Smooth muscle cell (in vitro differentiated cells): ENCODE measurements around the gene RMC1. TPM values are rescaled to one million over a fixed set of nuclear protein-coding genes. Genes with fewer than 3 reads are reported as not detected.

Experiments
- DNase-seq: peaks from one replicate; lab custom pipeline; 2025; ENCODE audit not compliant: unreplicated experiment; lab: John Stamatoyannopoulos, UW
- H2AFZ ChIP-seq: fragments of 200-600 bp; sonication (generic); 2 replicates; pipeline ENCODE4 v1.6.0; 2016; ENCODE audit warnings: antibody characterized with exemption, low read depth, mild to moderate bottlenecking
- H3F3A ChIP-seq: fragments of 200-600 bp; sonication (generic); 2 replicates; pipeline ENCODE4 v1.6.0; 2017; ENCODE audit warnings: antibody characterized with exemption, low read depth
- H3K27ac ChIP-seq: fragments of 200-600 bp; sonication (generic); 2 replicates; pipeline ENCODE4 v1.5.1; 2016; ENCODE audit warnings: low read depth, mild to moderate bottlenecking
- H3K27me3 ChIP-seq: fragments of 200-600 bp; sonication (generic); 2 replicates; pipeline ENCODE4 v1.6.1; 2016; ENCODE audit warnings: low read depth, mild to moderate bottlenecking
- H3K36me3 ChIP-seq: fragments of 200-600 bp; sonication (generic); 2 replicates; pipeline ENCODE4 v1.5.1; 2016; ENCODE audit warnings: low read depth
- H3K4me1 ChIP-seq: fragments of 200-600 bp; sonication (generic); 2 replicates; pipeline ENCODE4 v1.5.1; 2016; ENCODE audit warnings: low read depth
- H3K4me2 ChIP-seq: fragments of 200-600 bp; sonication (generic); 2 replicates; pipeline ENCODE4 v1.6.0; 2016; ENCODE audit warnings: mild to moderate bottlenecking
- H3K4me3 ChIP-seq: fragments of 200-600 bp; sonication (generic); 2 replicates; pipeline ENCODE4 v1.5.1; 2016; ENCODE audit warnings: mild to moderate bottlenecking
- H3K79me2 ChIP-seq: fragments of 200-600 bp; sonication (generic); 2 replicates; pipeline ENCODE4 v1.6.0; 2016; ENCODE audit warnings: low read depth, mild to moderate bottlenecking
- H3K9ac ChIP-seq: fragments of 200-600 bp; sonication (generic); 2 replicates; pipeline ENCODE4 v1.6.0; 2016; ENCODE audit warnings: low read depth
- H3K9me3 ChIP-seq: fragments of 200-600 bp; sonication (generic); replicated peaks from 2 replicates; pipeline ENCODE4 v1.5.1; 2016; ENCODE audit warnings: low read depth
- H4K20me1 ChIP-seq: fragments of 200-600 bp; sonication (generic); 2 replicates; pipeline ENCODE4 v1.6.0; 2016; ENCODE audit warnings: low read depth
- WGBS: methylation state at CpG from one replicate; pipeline ENCODE4 v1.1.7; 2016; ENCODE audit warnings: low lambda C conversion rate; 5-methylcytosine and 5-hydroxymethylcytosine counted together
- polyA plus RNA-seq: library from polyadenylated mRNA; unstranded; fragments of >200 nt; fragmentation: Nextera tagmentation; extraction: Ambion mirVana; gene quantifications from 2 replicates; pipeline ENCODE4 v1.2.1, GENCODE V29; 2016
- total RNA-seq: library from RNA; depleted of rRNA; stranded (reverse); fragments of >200 nt; gene quantifications from 2 replicates; pipeline ENCODE4 v1.2.3, GENCODE V29; 2014
- TF ChIP-seq, protein P1 (sequence below): fragments of 200-600 bp; sonication (generic); IDR thresholded peaks from 2 replicates; pipeline ENCODE4 v1.5.1; 2017; ENCODE audit warnings: borderline replicate concordance, mild to moderate bottlenecking, antibody characterized with exemption; ENCODE audit not compliant: insufficient read depth, poor library complexity, severe bottlenecking

The RMC1 gene
- total and polyA plus RNA-seq, 2 experiments from 2014 or later, result 20.6 to 20.7 TPM

DNA sequence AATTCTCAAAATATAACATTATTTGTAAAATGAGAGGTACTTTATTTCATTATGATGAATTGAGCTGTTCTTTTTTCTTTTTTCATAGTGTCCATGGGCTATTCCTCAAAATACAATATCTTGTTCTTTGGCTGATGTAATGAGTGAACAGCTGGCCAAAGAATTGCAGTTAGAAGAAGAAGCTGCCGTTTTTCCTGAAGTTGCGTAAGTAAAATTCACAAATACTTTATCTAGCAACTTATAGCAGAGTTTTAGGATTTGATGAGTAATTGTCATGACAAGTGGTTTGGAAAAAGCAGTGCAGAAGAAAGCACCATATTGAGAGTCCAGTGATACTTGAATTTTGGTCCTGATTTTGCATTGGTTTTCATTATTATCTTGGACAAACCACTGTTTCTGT, 40.4 kb upstream of the RMC1 start:
- Histone ChIP-seq H3K27me3 (no peaks in the 10 kb centered on the region), H3K4me1 (no peaks in the 10 kb centered on the region), H3K9ac (no peak overlapping the region), H3K4me2 (no peak overlapping the region), H4K20me1 (peaks cover 94% of the 10 kb centered on the region), H3K79me2 (peaks cover 64% of the 10 kb centered on the region), H3K9me3 (no peaks in the 10 kb centered on the region), H3K36me3 (peaks cover 23% of the 10 kb centered on the region), H3K4me3 (no peak overlapping the region), H3F3A (no peaks in the 10 kb centered on the region), H2AFZ (no peak overlapping the region), H3K27ac (no peak overlapping the region)
- 86% methylated on average over 2 of the region's 2 CpGs for WGBS
- TF ChIP-seq, protein P1, sequence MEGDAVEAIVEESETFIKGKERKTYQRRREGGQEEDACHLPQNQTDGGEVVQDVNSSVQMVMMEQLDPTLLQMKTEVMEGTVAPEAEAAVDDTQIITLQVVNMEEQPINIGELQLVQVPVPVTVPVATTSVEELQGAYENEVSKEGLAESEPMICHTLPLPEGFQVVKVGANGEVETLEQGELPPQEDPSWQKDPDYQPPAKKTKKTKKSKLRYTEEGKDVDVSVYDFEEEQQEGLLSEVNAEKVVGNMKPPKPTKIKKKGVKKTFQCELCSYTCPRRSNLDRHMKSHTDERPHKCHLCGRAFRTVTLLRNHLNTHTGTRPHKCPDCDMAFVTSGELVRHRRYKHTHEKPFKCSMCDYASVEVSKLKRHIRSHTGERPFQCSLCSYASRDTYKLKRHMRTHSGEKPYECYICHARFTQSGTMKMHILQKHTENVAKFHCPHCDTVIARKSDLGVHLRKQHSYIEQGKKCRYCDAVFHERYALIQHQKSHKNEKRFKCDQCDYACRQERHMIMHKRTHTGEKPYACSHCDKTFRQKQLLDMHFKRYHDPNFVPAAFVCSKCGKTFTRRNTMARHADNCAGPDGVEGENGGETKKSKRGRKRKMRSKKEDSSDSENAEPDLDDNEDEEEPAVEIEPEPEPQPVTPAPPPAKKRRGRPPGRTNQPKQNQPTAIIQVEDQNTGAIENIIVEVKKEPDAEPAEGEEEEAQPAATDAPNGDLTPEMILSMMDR, result no peak
- no peak for DNase-seq

DNA sequence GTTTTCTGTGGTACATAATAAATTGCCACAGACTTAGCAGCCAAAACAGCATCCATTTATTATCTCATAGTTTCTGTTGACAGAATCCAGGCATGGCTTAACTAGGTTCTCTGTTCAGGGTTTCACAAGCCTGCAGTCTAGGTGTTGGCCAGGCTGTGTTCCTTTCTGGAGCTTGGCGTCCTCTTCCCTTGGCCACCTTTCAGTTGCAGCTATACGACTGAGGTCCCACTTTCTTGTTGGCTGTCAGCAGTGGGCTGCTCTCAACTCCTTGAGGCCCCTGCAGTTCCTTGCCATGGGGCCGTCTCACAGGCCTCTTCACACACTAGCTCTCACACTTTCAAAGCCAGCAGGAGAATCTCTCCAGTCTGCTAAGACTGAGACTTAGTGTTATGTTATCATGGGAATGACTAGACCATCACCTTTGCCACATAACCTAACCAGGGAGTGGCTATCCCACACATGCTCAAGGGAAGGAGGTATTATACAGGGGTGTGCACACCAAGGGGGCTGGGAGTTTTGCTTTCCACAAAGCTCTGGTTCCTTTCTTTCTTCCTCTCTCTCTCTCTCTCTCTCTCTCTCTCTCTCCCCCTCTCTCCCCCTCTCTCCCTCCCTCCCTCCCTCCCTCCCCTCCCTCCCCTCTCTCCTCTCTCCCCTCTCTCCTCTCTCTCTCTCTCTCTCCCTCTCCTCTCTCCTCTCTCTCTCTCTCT, 34.4 kb upstream of the RMC1 start:
- Histone ChIP-seq H3F3A (no peaks in the 10 kb centered on the region), H3K4me1 (no peaks in the 10 kb centered on the region), H3K9ac (no peak overlapping the region), H3K4me2 (no peak overlapping the region), H3K36me3 (peaks cover 51% of the 10 kb centered on the region), H3K9me3 (no peaks in the 10 kb centered on the region), H3K27me3 (no peaks in the 10 kb centered on the region), H4K20me1 (peaks cover 87% of the 10 kb centered on the region), H3K4me3 (no peak overlapping the region), H3K27ac (no peak overlapping the region), H2AFZ (no peak overlapping the region), H3K79me2 (peaks cover 20% of the 10 kb centered on the region)
- 98% methylated on average over 3 of the region's 3 CpGs for WGBS
- TF ChIP-seq, protein P1, result no peak
- DNase-seq, result no peak

DNA sequence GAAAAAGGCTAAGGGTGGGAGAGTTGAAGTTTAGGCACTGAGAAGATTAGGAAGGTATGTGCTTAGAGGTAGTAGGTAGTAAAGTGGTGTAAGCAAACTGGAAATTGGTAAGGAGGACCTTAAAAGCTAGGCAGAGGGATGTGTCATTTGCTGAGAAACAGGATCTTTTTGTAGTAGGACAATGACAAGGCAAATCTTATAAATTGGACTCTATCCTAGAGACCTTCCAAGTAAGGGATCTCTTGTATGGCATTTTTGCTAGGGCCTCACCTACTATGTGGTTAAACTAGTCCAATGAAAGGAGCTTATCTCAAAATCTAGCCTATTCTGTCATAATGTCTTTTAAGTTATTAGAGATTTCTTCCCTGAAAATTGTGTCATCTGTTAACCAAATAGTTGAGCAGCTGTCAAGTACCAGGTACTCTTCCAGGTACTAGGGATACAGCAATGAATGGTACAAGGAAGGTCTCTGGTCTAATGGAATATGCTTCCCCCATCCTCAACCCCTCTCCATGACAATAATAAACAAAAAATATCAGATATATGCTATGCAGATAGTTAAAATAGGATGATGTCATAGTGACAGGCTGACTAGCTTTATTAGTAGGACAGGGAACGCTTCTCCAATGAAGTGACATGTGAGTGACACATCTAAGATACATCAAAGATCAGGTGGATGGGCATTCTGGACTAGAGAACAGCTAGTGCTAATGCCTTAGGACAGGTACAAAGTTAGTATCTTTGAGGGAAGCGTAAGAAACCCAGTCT, 32.5 kb upstream of the RMC1 start:
- H3K27me3 ChIP-seq, result no peaks in the 10 kb centered on the region
- TF ChIP-seq, protein P1, result no peak
- peaks cover 23% of the 10 kb centered on the region for H3K79me2 ChIP-seq
- no peak for DNase-seq
- H3K9me3 ChIP-seq, result no peaks in the 10 kb centered on the region
- peaks cover 80% of the 10 kb centered on the region for H4K20me1 ChIP-seq
- 90% methylated on average over 2 of the region's 2 CpGs for WGBS
- peaks cover 54% of the 10 kb centered on the region for H3K36me3 ChIP-seq
- no peak overlapping the region for H3K9ac ChIP-seq
- no peak overlapping the region for H3K4me2 ChIP-seq
- no peak overlapping the region for H2AFZ ChIP-seq
- H3F3A ChIP-seq, result peaks cover 10% of the 10 kb centered on the region
- no peak overlapping the region for H3K27ac ChIP-seq
- no peaks in the 10 kb centered on the region for H3K4me1 ChIP-seq
- no peak overlapping the region for H3K4me3 ChIP-seq
